ENCODE data around the gene EIF2D. TPM values are rescaled to one million over a fixed set of nuclear protein-coding genes. Genes with fewer than 3 reads are reported as not detected.

EIF2D gene
- total and polyA plus RNA-seq, 9 of the 15 experiments (the other 6 are each of a cell fraction or from before 2014, with no cell fraction given) = 81.1 to 138 (median 93.9) TPM

DNA sequence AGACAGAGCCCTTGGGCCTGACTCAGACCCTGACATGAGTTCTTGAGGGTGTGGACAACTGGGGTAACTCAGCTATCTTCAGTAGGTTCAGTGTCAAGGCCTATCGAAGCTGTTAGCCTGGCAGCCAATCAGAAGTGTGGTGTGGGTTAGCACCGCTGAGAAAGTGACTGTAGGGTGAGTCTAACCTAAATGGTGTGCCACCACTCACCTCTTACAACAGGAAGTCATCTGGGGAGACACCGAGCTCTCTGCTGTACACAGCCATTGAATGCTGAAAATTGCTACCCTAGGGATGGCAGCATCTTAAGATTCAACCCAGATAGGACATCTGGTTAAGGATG, 60.3 kb downstream of the EIF2D start:
- H3K4me1 ChIP-seq (replicated peaks in 1 of 2; ENCODE audit: control insufficient read depth in 2 of 2, insufficient read depth in 2 of 2, low read length in 2 of 2) = peaks cover 27 to 61% of the 10 kb centered on the region in 2 experiments
- ATAC-seq = no peak
- H3K36me3 ChIP-seq (ENCODE audit: control insufficient read depth, insufficient read depth, low read length) = no peaks in the 10 kb centered on the region
- H2AFZ ChIP-seq (ENCODE audit: low read depth, low read length) = peak overlapping the region; percentile 26; the same call in 1 of the 2 replicates
- peak in 1 of 4 experiments; percentile 40 for DNase-seq (ENCODE audit: extremely low read depth in 1 of 4, low spot score in 3 of 4)
- intact Hi-C loops (cut with micrococcal nuclease) = no loop called here
- H3K79me2 ChIP-seq (ENCODE audit: control insufficient read depth, insufficient read depth, low read length) = no peaks in the 10 kb centered on the region
- ChIA-PET CTCF (ENCODE audit: low intra/inter-chr PET ratio) (no interaction called here), POLR2A (interaction anchor here (0.6 to 1.4 kb wide), 6 partner anchors 8 to 707 kb away, joined by 3 to 8 read pairs (median 4); no protein-coding TSS in a partner anchor)
- in situ Hi-C loops (cut with MboI) = no loop called here
- H3K9me3 ChIP-seq (replicated peaks; ENCODE audit: control insufficient read depth, insufficient read depth, low read depth, low read length) = no peaks in the 10 kb centered on the region
- peak; percentile 29 for FAIRE-seq
- peak overlapping the region in 1 of 2 experiments; percentile 79; a peak in 1 of 4 replicates for H3K9ac ChIP-seq (ENCODE audit: insufficient read depth in 1 of 2, low read depth in 2 of 2, low read length in 2 of 2)
- no peaks in the 10 kb centered on the region for H3K27me3 ChIP-seq (ENCODE audit: control insufficient read depth in 2 of 2, insufficient read depth in 2 of 2, low read length in 2 of 2)
- 36% methylated on average over 3 of the region's 3 CpGs for WGBS (ENCODE audit: insufficient coverage, low coverage, missing lambda C conversion rate)
- H3K4me3 ChIP-seq = no peak overlapping the region
- H3K27ac ChIP-seq (ENCODE audit: extremely low read depth, low read depth, low read length) = no peak overlapping the region
- H4K20me1 ChIP-seq (replicated peaks; ENCODE audit: control insufficient read depth, insufficient read depth, low read length) = no peaks in the 10 kb centered on the region
- BruUV-seq (replicated peaks) = no TSS peak
- no peak for TF ChIP-seq EP300 (IDR thresholded peaks at IDR 0.05; ENCODE audit: low read length)
- peak; percentile 30 for TF ChIP-seq NFYB (IDR thresholded peaks at IDR 0.05; ENCODE audit: extremely low read depth, insufficient read length)
- H3K9me1 ChIP-seq (ENCODE audit: control insufficient read depth, insufficient read depth, low read length) = no peaks in the 10 kb centered on the region
- H3K4me2 ChIP-seq (ENCODE audit: insufficient read depth, low read length) = peak overlapping the region; percentile 40; the same call in 1 of the 2 replicates

- Histone ChIP-seq H3K4me3 (no peak overlapping the region), H3K9me3 (replicated peaks; ENCODE audit: control insufficient read depth, insufficient read depth, low read depth, low read length) (no peaks in the 10 kb centered on the region), H4K20me1 (replicated peaks; ENCODE audit: control insufficient read depth, insufficient read depth, low read length) (no peaks in the 10 kb centered on the region), H3K9ac (ENCODE audit: insufficient read depth in 1 of 2, low read depth in 2 of 2, low read length in 2 of 2) (peak overlapping the region in 1 of 2 experiments; percentile 79; a peak in 1 of 4 replicates), H3K36me3 (ENCODE audit: control insufficient read depth, insufficient read depth, low read length) (no peaks in the 10 kb centered on the region), H3K4me2 (ENCODE audit: insufficient read depth, low read length) (peak overlapping the region; percentile 40; the same call in 1 of the 2 replicates), H3K27me3 (ENCODE audit: control insufficient read depth in 2 of 2, insufficient read depth in 2 of 2, low read length in 2 of 2) (no peaks in the 10 kb centered on the region), H3K4me1 (replicated peaks in 1 of 2; ENCODE audit: control insufficient read depth in 2 of 2, insufficient read depth in 2 of 2, low read length in 2 of 2) (peaks cover 21 to 57% of the 10 kb centered on the region in 2 experiments), H2AFZ (ENCODE audit: low read depth, low read length) (0 out of 2 replicates have a peak overlapping the region, but pooled peaks have one; percentile 26), H3K27ac (ENCODE audit: extremely low read depth, low read depth, low read length) (no peak overlapping the region), H3K9me1 (ENCODE audit: control insufficient read depth, insufficient read depth, low read length) (no peaks in the 10 kb centered on the region), H3K79me2 (ENCODE audit: control insufficient read depth, insufficient read depth, low read length) (no peaks in the 10 kb centered on the region)
- BruUV-seq (replicated peaks) = no TSS peak
- intact Hi-C loops (cut with micrococcal nuclease) = no loop called here
- peak; percentile 56 to 74 (median 64) for DNase-seq (ENCODE audit: extremely low read depth in 1 of 4, low spot score in 3 of 4)
- peak; percentile 77 for FAIRE-seq
- ATAC-seq = peak; percentile 62
- in situ Hi-C loops (cut with MboI) = no loop called here
- POLR2A ChIA-PET = interaction anchor here (0.5 to 1.8 kb wide), 9 partner anchors 9 to 708 kb away, joined by 3 to 11 read pairs (median 4); no protein-coding TSS in a partner anchor
- CTCF ChIA-PET (ENCODE audit: low intra/inter-chr PET ratio) = no interaction called here
- 41% methylated on average over 9 of the region's 9 CpGs for WGBS (ENCODE audit: insufficient coverage, low coverage, missing lambda C conversion rate)
- TF ChIP-seq MCM3 (IDR thresholded peaks at IDR 0.05) (no peak), ZNF589 (CRISPR knock-in tag; IDR thresholded peaks at IDR 0.05; ENCODE audit: low read depth) (no peak), KDM1A (IDR thresholded peaks at IDR 0.05) (peak; percentile 41 to 59; a peak in 2 of 4 replicates), MTA2 (IDR thresholded peaks at IDR 0.05; ENCODE audit: low read depth) (peak; percentile 51; the same call in 1 of the 2 replicates), MAX (CRISPR knock-in tag; IDR thresholded peaks at IDR 0.05) (peak; percentile 23; the same call in 1 of the 2 replicates), SMAD3 (CRISPR knock-in tag; conservative IDR thresholded peaks at IDR 0.05) (no peak), ZNF165 (CRISPR knock-in tag; IDR thresholded peaks at IDR 0.05; ENCODE audit: borderline replicate concordance) (no peak), UBTF (IDR thresholded peaks at IDR 0.05; ENCODE audit: borderline replicate concordance in 1 of 2, low read depth in 2 of 2, low read length in 2 of 2) (peak in 1 of 2 experiments; percentile 26; a peak in 1 of 4 replicates), EHMT2 (IDR thresholded peaks at IDR 0.05) (no peak), TEAD4 (IDR thresholded peaks at IDR 0.05; ENCODE audit: low read length) (peak; percentile 66), TEAD4 (CRISPR knock-in tag; IDR thresholded peaks at IDR 0.05; ENCODE audit: borderline replicate concordance) (no peak), GATA2 (CRISPR knock-in tag; IDR thresholded peaks at IDR 0.05) (peak; percentile 67)
Observed at GRCh38 chr1:206551296-206551985, 60.8 kb downstream of the EIF2D start.
